GM21737 (cell line): ENCODE results near the gene RAB3GAP1.
"Not testable (repeated sequence)": the region's sequence is repeated elsewhere in the genome, so short reads cannot be mapped to it uniquely, and the experiment has no call there.

Source experiments
- ATAC-seq: cut with Tn5 transposase; IDR thresholded peaks from one replicate; pipeline ENCODE4 v1.9.1; 2021; ENCODE audit warnings: mild to moderate bottlenecking, moderate library complexity; ENCODE audit not compliant: unreplicated experiment

RAB3GAP1 gene

GRCh38 chr2:135052997-135053474, 944 bp downstream of the RAB3GAP1 start:
- peak; percentile 34 for ATAC-seq

- no peak for ATAC-seq
Observed at GRCh38 chr2:135055182-135055786, 3.2 kb downstream of the RAB3GAP1 start.

GRCh38 chr2:135056790-135057189, 4.7 kb downstream of the RAB3GAP1 start:
- no peak for ATAC-seq

GRCh38 chr2:135059577-135059976, 7.5 kb downstream of the RAB3GAP1 start:
- no peak for ATAC-seq

- no peak for ATAC-seq
Observed at GRCh38 chr2:135063210-135063609, 11.1 kb downstream of the RAB3GAP1 start.

- ATAC-seq: no peak
Observed at GRCh38 chr2:135064149-135064548, 12.1 kb downstream of the RAB3GAP1 start.

- ATAC-seq: no peak
Observed at GRCh38 chr2:135066710-135067109, 14.6 kb downstream of the RAB3GAP1 start.

- no peak for ATAC-seq
Observed at GRCh38 chr2:135072125-135072997, 20.3 kb downstream of the RAB3GAP1 start.

GRCh38 chr2:135074216-135074615, 22.1 kb downstream of the RAB3GAP1 start:
- no peak for ATAC-seq

- no peak for ATAC-seq
Observed at GRCh38 chr2:135076556-135076955, 24.5 kb downstream of the RAB3GAP1 start.

GRCh38 chr2:135078417-135078816, 26.3 kb downstream of the RAB3GAP1 start:
- ATAC-seq: no peak

- ATAC-seq: no peak
Observed at GRCh38 chr2:135086222-135086621, 34.1 kb downstream of the RAB3GAP1 start.

GRCh38 chr2:135089597-135089996, 37.5 kb downstream of the RAB3GAP1 start:
- not testable (repeated sequence) for ATAC-seq

GRCh38 chr2:135091681-135092080, 39.6 kb downstream of the RAB3GAP1 start:
- no peak for ATAC-seq

GRCh38 chr2:135093193-135093592, 41.1 kb downstream of the RAB3GAP1 start:
- no peak for ATAC-seq

GRCh38 chr2:135093670-135094330, 41.7 kb downstream of the RAB3GAP1 start:
- ATAC-seq: no peak

GRCh38 chr2:135094508-135094907, 42.4 kb downstream of the RAB3GAP1 start:
- no peak for ATAC-seq

GRCh38 chr2:135095591-135095990, 43.5 kb downstream of the RAB3GAP1 start:
- ATAC-seq: no peak

GRCh38 chr2:135096665-135097446, 44.8 kb downstream of the RAB3GAP1 start:
- no peak for ATAC-seq

GRCh38 chr2:135097532-135098231, 45.6 kb downstream of the RAB3GAP1 start:
- ATAC-seq: no peak
